Measurements from ENCODE around the gene WSB2. TPM values are rescaled to one million over a fixed set of nuclear protein-coding genes. Genes with fewer than 3 reads are reported as not detected.

The WSB2 gene
- total RNA-seq, 1 experiment from 2014 or later: 46.2 TPM

DNA sequence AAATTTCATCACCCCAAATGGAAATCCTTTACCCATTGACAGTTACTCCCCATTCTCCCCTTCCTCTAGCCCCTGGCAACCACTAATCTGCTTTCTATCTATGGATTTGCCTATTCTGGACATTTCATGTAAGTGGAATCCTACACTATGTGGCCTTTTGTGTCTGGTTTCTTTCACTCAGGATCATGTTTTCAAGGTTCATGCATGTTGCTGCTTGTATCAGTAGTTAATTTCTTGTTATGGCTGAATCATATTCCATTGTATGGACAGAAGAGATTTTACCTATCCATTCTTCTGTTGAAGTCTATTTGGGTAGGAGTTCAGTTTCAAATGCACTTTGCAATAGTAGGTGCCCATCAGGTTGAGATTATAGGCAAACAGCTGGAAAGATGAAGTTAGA lies 43.1 kb downstream of the WSB2 start:
- no peak overlapping the region; the same call in 1 of the 2 replicates for H3K4me3 ChIP-seq
- no peak overlapping the region for H3K27ac ChIP-seq
- ChIA-PET POLR2A (ENCODE audit: unreplicated experiment) (interaction anchor here (0.5 kb wide), 1 partner anchor 48 kb away, joined by 6 read pairs; no protein-coding TSS in a partner anchor), CTCF (no interaction called here)
- no peaks in the 10 kb centered on the region for H4K20me1 ChIP-seq (ENCODE audit: insufficient read depth)
- no peaks in the 10 kb centered on the region for H3K9me3 ChIP-seq (ENCODE audit: insufficient read depth, low read depth)
- H3K36me3 ChIP-seq (ENCODE audit: low read depth): peaks cover 4% of the 10 kb centered on the region; the same call in 1 of the 2 replicates
- no peak for TF ChIP-seq EZH2 (IDR thresholded peaks at IDR 0.05; ENCODE audit: low read depth)
- TF ChIP-seq, protein P1, sequence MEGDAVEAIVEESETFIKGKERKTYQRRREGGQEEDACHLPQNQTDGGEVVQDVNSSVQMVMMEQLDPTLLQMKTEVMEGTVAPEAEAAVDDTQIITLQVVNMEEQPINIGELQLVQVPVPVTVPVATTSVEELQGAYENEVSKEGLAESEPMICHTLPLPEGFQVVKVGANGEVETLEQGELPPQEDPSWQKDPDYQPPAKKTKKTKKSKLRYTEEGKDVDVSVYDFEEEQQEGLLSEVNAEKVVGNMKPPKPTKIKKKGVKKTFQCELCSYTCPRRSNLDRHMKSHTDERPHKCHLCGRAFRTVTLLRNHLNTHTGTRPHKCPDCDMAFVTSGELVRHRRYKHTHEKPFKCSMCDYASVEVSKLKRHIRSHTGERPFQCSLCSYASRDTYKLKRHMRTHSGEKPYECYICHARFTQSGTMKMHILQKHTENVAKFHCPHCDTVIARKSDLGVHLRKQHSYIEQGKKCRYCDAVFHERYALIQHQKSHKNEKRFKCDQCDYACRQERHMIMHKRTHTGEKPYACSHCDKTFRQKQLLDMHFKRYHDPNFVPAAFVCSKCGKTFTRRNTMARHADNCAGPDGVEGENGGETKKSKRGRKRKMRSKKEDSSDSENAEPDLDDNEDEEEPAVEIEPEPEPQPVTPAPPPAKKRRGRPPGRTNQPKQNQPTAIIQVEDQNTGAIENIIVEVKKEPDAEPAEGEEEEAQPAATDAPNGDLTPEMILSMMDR (conservative IDR thresholded peaks at IDR 0.05): no peak
- peaks cover 16% of the 10 kb centered on the region for H3K4me1 ChIP-seq (replicated peaks; ENCODE audit: insufficient read depth)
- H3K4me2 ChIP-seq: peak overlapping the region; percentile 96
- DNase-seq: no peak
- H3K27me3 ChIP-seq (ENCODE audit: insufficient read depth, low read depth): no peaks in the 10 kb centered on the region
- H2AFZ ChIP-seq: no peak overlapping the region
- H3F3A ChIP-seq (ENCODE audit: insufficient read depth, low read depth): no peaks in the 10 kb centered on the region
- peaks cover 24% of the 10 kb centered on the region for H3K79me2 ChIP-seq (ENCODE audit: low read depth)
- intact Hi-C loops (cut with micrococcal nuclease; ENCODE audit: unreplicated experiment): loop anchor here (2.0 kb wide), 2 partner anchors 17 to 45 kb away; no protein-coding TSS in a partner anchor
- no TSS peak for BruUV-seq (replicated peaks)
- H3K9me2 ChIP-seq (ENCODE audit: insufficient read depth): no peaks in the 10 kb centered on the region

DNA sequence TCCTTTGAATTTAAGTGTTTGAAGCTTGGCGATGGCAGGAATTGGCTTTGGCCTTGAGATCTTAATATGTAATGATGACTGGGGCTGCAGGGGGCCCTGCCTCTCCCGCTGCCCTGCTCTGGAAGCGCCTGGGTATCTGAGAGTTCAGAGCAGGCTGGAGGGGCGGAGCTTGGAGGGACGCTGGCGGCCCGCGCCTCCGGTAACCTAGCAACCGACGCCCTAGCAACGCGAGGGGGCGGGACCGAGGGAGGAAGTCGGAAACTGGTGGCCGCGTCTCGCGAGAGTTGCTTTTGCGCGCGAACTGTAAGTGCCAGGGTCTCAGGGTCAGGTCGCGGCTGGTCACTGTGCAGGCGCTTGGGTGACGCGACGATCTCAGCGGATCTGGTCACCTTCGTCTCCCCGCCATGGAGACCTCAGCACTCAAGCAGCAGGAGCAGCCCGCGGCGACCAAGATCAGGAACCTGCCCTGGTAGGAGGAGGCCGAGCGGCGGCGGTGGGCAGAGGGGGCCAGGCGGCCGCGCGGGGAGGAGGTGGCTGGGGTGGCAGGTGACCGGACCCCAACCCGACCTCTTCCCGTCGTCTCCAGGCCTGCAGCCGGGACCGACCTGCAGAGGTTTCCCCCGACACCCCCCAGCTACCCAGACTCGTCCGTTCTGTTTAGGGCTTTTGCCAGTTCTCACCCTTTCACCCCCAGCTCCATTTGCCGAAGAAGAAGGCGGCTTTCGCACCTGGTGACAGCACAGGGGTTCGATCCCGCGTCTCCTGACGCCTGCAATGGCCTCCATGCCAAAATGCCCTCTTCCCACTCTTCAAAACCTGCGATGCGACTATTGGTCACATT lies 44.3 kb downstream of the WSB2 start, which contains the start of gene RFC5:
Gene RFC5 (plus strand): TSS at position 280 of the 841 bp plus-strand sequence. CDS start 125 bp downstream, at position 405.
- no peak within 1 kb of the TSS for H3K27ac ChIP-seq
- intact Hi-C loops (cut with micrococcal nuclease; ENCODE audit: unreplicated experiment): loop anchor here (1.0 to 2.0 kb wide), 3 partner anchors 18 to 47 kb away; no protein-coding TSS in a partner anchor
- no peaks in the 10 kb centered on the region for H3K27me3 ChIP-seq (ENCODE audit: insufficient read depth, low read depth)
- no peaks in the 10 kb centered on the region for H4K20me1 ChIP-seq (ENCODE audit: insufficient read depth)
- H3K4me2 ChIP-seq: peak within 1 kb of the TSS; percentile 96
- TF ChIP-seq, protein P1 (conservative IDR thresholded peaks at IDR 0.05): no peak
- no peak for TF ChIP-seq EZH2 (IDR thresholded peaks at IDR 0.05; ENCODE audit: low read depth)
- peak within 1 kb of the TSS; percentile 99 for H2AFZ ChIP-seq
- no peaks in the 10 kb centered on the region for H3K9me2 ChIP-seq (ENCODE audit: insufficient read depth)
- H3K4me3 ChIP-seq: peak within 1 kb of the TSS; percentile 89
- no TSS peak for BruUV-seq (replicated peaks)
- peaks cover 16% of the 10 kb centered on the region for H3K4me1 ChIP-seq (replicated peaks; ENCODE audit: insufficient read depth)
- H3F3A ChIP-seq (ENCODE audit: insufficient read depth, low read depth): no peaks in the 10 kb centered on the region
- peaks cover 4% of the 10 kb centered on the region; the same call in 1 of the 2 replicates for H3K36me3 ChIP-seq (ENCODE audit: low read depth)
- no peaks in the 10 kb centered on the region for H3K9me3 ChIP-seq (ENCODE audit: insufficient read depth, low read depth)
- peaks cover 24% of the 10 kb centered on the region for H3K79me2 ChIP-seq (ENCODE audit: low read depth)
- DNase-seq: peak; percentile 90 to 97
- ChIA-PET CTCF (interaction anchor here (0.7 to 0.8 kb wide), 2 partner anchors 285 to 296 kb away, joined by 3 to 15 read pairs; no protein-coding TSS in a partner anchor), POLR2A (ENCODE audit: unreplicated experiment) (interaction anchor here (0.7 to 0.8 kb wide), 3 partner anchors 137 to 1195 kb away, joined by 11 to 51 read pairs (median 29); no protein-coding TSS in a partner anchor)

DNA sequence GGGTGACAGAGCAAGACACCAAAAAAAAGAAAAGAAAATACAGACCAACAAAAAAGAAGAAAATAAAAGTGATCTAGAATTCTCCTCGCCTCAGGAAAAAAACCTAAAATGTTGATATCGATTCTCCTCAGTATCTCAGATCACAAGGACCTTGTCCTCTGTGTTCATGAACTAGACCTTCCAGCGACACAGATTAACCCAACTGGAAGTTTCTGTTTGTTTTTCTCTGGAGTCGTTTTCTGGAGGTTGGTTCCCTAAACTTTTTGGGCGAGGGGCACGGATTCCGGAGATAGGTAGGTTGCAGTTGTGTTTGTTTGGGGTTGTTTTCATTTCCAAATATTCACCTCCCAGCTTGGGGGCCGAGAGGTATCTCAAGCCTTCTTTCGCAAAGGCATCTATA lies 45.0 kb downstream of the WSB2 start:
- H4K20me1 ChIP-seq (ENCODE audit: insufficient read depth): no peaks in the 10 kb centered on the region
- H3K36me3 ChIP-seq (ENCODE audit: low read depth): peaks cover 4% of the 10 kb centered on the region; the same call in 1 of the 2 replicates
- no peaks in the 10 kb centered on the region for H3F3A ChIP-seq (ENCODE audit: insufficient read depth, low read depth)
- intact Hi-C loops (cut with micrococcal nuclease; ENCODE audit: unreplicated experiment): loop anchor here (1.0 to 2.0 kb wide), 3 partner anchors 19 to 47 kb away; no protein-coding TSS in a partner anchor
- H3K79me2 ChIP-seq (ENCODE audit: low read depth): peaks cover 24% of the 10 kb centered on the region
- H3K9me3 ChIP-seq (ENCODE audit: insufficient read depth, low read depth): no peaks in the 10 kb centered on the region
- ChIA-PET CTCF (interaction anchor here (0.8 kb wide), 1 partner anchor 297 kb away, joined by 15 read pairs; no protein-coding TSS in a partner anchor), POLR2A (ENCODE audit: unreplicated experiment) (interaction anchor here (0.7 to 0.8 kb wide), 3 partner anchors 138 to 1196 kb away, joined by 11 to 51 read pairs (median 29); no protein-coding TSS in a partner anchor)
- no peak for DNase-seq
- H2AFZ ChIP-seq: peak overlapping the region; percentile 99; the same call in 1 of the 2 replicates
- no peaks in the 10 kb centered on the region for H3K9me2 ChIP-seq (ENCODE audit: insufficient read depth)
- H3K27me3 ChIP-seq (ENCODE audit: insufficient read depth, low read depth): no peaks in the 10 kb centered on the region
- H3K4me3 ChIP-seq: peak overlapping the region; percentile 89; the same call in 1 of the 2 replicates
- no peak overlapping the region for H3K27ac ChIP-seq
- H3K4me2 ChIP-seq: peak overlapping the region; percentile 96
- no TSS peak for BruUV-seq (replicated peaks)
- TF ChIP-seq, protein P1 (conservative IDR thresholded peaks at IDR 0.05): no peak
- TF ChIP-seq EZH2 (IDR thresholded peaks at IDR 0.05; ENCODE audit: low read depth): no peak
- peaks cover 16% of the 10 kb centered on the region for H3K4me1 ChIP-seq (replicated peaks; ENCODE audit: insufficient read depth)
